HG02798 (cell line): Measurements from ENCODE around the gene HEG1.

Experiments
- ATAC-seq: cut with Tn5 transposase; IDR thresholded peaks from one replicate; pipeline ENCODE4 v1.9.1; 2021; ENCODE audit warnings: mild to moderate bottlenecking; ENCODE audit not compliant: unreplicated experiment, poor library complexity

The HEG1 gene

DNA sequence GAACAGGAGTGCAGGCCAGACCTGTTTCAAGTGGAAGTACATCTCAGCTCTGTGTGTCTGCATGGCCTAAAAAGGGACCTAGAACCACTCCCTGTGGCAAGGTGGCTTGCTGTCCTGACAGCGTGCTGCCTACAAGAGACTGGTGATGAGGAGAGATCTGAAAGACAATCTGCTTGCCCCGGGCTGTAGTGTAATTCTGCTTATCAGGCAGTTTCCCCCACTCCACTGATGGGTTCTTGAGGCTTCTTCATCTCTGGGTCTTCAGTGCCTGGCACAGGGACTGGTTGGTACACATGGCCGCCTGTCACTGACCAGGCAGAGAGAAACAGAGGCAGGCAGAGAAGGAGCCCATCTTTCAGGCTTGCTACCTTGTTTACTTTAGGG, 57.6 kb downstream of the HEG1 start:
- no peak for ATAC-seq

DNA sequence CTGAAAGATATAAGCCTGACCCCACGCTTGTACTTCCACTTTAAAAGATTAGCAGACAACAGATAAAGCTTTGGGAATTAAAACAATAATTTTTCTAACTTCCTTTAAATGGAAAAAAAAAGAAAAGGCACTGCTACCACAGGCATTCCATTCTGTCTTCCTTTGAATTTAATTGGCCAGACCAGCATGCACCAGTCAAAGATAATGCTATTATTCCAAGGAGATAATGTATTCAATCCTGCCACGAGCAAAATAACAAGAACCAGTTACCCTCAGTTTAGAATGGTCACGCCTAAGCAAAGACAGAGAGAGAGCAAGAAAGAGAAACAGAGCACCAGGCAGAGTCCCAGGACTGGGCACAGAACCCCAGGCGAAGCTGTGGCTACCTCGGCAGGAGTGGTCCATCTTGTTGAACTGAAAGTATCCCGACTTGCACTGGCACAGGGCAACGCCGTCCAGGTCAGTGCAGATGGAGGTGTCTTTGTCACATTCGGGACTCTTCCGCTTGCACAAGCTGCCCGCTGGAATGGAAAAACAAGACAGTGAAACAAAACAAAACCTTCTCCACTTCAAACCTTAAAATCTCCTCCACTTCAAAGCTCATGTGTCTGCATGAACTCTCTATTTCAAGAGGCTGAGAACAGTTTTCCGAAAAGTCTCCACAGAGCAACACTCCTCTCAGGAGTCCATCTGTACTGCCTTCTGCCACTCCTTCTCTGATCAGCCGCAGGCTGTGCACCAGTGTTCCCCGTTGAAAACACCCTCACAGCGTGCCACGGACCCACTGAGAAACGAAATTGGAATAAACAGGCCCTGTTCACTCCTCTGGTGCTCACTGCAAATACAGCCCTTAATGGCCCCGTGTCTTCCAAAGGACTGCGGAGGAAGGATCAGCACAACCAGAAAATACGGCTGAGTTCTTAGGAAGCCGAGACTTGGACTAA, 58.2 kb downstream of the HEG1 start:
- ATAC-seq = no peak

DNA sequence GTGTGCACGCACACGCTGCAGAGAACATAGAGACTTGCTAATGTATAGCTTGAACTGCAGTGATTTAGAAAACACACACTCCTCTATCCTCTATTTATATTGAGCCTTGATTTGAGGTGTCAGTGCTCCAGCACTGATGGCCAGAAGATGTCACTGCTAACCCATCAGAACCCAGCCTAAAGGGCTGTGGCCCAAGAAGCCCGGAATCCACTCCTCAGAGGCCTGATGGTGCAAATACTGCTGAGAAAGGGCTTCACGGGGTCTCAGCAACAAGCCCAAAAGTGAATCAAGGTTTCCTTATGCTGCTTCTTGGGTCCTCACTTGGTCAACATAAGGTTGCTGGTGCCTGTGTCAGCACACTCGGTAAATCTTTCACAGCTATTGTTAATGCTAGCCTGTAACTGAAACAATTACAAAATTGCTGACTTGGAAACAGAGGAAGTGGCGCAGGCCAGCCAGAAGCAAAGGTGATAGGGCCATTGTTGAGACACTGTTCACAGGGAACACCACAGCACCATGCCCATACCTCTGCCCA, 60.3 kb downstream of the HEG1 start:
- no peak for ATAC-seq

DNA sequence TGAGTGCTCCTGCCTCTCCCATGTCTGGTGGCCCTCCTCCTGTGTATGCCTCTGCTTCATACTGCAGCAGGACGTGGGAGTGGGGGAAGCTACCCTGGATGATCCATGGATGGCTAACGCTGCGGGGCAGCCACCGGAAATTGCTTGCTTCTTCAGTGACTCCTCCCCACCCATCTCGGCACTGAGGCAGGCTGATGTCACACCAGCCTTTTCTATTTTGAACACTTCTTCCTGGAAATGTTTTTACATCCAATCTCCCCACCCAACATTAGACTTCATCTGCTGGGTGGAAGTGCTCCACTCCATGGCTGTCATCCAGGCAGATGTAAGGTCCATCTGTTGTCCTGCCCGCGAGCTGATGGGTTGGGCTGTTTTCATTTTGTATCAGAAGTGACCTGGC, 62.3 kb downstream of the HEG1 start:
- ATAC-seq = no peak

DNA sequence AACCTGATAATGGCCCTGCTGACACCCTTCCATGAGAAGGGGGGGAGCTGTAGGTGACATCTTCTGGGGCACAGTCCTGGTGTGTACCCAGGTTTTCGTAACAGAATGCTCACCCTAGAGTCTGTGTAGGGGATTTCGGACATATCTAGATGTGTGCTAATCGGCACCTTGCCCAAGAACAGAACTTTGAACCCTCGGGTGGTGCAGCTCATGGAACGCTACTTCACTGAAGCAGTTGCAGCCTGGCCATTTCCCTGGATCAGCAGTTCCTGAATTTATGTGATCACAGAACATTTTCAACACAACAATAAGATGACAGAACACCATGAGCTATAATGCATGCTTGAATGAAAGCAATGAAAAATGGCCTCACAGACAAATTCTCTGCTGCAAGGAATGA, 63.8 kb downstream of the HEG1 start:
- no peak for ATAC-seq

DNA sequence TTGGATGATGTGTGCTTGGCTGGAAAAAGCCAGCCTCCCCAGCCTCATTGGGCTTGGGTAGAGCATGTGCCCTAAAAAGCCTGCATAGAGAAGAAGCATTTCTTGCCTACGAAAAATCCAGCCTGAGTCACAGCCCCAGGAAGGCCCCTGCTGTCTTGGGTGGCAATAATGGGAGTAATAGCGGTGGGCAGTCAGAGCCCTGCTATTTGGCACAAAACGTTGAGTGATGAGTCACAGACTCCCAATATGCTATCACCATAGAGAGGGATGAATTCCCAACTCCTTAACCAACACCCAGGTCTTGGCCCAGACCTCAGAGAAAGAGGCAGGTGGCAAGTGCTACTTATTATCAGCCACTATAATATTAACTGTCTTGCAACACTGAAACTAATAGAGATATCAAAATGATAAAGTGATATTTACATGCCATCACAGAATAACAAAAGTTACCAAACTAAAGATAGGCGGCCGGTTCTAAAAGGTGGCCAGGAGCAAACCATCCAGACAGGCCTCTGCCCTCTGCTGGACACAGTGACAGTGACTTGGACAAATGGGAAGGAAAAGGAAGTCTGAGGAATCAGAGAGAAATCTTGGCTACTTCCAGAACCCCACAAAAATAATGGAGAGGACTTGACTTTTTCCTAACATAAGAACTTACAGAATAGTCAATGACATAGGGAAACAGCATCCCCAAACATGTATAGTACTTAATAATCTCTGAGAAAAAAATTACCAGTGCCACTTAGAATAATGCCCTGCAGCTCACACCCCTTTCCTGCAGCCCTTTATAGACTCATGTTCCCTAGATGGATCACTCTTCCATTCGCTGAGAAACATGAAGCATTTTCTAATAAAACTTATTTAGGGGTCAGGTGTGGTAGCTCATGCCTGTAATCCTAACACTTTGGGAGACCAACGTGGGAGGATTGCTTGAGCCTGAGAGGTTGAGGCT, 69.3 kb downstream of the HEG1 start:
- ATAC-seq = no peak

DNA sequence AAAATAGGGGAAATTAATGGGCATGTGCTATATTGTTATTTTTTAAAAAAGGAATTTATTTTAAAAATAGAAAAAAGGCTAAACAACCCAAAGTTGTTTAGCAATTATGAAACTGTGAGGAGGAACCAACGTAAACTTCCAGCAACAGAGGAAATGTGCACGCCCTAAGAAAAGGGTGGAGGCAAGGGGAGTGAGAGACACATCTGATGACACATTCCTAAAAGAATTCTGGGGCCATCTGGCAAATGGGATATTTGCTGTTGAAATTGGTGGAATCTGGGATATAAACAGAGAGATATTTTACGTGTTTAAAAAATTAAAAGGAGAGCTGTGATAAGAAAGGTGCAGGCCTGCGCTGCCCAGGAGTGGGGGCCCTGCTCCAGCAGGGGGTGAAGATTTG, 70.4 kb downstream of the HEG1 start:
- no peak for ATAC-seq

DNA sequence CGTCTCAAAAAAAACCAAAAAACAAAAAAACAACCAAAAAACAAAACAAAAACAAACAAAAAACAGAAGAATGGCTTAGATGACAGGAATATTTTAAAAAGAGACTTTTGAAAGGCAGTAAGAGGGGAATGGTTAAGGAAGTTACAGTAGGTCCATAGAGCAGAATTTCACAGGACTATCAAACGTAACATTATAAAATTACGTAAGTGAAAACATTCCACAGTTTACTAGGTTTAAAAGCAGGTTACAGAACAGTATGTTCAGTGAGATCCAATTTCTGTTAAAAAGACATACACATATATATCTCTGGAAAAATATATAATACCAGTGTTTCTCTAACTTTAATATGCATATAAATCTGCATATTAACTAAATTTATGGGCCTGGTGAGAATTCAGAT, 71.0 kb downstream of the HEG1 start:
- no peak for ATAC-seq

DNA sequence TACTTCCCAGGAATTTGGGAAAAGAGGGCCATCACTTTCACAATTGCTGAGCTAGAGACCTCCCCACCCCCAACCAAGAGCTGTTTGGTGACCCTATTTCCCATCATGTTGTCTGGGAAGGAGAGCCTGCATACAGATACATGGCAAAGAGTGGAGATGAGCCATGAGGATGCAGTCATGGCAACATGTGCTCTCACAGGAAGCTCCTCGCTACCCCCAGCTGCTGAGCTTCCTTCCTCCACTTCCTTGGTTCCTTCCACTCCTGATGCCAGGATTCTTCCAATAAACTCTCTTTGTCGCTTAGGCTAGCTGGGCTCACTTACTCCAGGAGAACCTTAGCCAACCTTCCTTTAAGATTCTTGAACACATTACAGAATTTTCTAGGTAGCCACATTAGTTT, 72.9 kb downstream of the HEG1 start:
- ATAC-seq = no peak

DNA sequence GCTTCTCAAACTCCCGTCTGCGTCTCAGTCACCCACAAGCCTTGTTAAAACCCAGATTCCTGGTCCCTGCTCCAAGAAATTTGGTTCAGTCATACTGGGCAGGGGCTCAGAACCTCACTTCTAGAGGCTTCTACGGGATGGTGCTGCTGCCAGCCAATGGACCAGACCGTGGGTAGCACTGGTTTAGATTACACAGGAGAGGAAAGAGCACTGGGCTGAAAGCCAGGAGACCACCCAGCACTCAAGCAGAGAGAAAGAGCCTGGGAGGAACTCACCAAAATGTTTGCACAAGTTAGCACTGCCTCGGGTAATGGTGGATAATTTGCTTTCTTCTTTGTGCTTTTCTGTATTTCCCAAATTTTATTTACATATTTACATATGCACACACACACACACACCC, 74.3 kb downstream of the HEG1 start:
- no peak for ATAC-seq

DNA sequence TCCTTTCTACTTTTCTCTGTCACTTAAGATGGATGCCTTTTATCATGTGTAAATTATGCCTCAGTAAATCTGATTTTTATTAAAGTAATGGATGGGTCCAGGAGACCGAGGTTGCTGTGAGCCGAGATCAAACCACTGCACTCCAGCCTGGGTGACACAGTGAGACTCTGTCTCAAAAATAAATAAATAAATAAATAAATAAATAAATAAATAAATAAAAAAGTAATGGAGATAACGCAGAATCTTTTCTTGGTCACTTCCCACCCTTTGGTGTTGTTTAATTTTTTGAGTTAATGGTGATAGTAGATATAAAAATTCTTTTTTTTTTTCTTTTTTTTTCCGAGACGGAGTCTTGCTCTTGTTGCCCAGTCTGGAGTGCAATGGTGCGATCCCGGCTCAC, 77.2 kb downstream of the HEG1 start:
- ATAC-seq = no peak

DNA sequence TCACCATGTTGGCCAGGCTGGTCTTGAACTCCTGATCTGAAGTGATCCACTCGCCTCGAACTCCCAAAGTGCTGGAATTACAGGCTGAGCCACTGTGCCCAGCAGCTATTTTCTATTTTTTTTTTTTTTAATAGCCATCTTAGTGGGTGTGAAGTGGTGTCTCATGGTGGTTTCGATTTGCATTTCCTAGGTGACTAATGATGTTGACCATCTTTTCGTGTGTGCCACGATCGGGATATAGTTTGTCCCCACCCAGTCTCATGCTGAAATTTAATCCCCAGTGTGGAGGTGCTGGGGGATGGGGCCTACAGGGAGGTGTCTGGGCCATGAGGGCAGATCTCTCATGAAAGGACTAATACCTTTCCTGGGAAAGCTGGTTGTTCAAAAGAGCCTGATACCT, 79.4 kb downstream of the HEG1 start:
- no peak for ATAC-seq

DNA sequence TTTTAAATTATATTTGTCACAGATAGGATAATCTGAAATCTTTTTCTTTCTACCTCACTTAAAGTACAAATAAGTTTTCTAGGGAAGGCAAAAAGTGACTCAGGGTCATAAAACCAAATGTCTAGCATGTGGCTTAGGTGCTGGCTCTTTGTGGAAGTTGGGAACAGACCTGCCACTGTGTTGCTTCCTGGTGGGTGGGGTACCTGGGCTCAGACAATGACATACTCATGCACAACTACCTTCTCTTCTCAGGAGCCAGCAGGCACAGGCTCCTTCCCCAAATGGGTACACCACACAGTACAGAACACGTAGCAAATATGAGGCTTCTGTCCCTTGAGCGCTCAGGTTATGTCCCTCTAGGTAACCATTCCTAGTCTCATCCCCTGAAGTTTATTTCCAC, 81.1 kb downstream of the HEG1 start:
- ATAC-seq = no peak

DNA sequence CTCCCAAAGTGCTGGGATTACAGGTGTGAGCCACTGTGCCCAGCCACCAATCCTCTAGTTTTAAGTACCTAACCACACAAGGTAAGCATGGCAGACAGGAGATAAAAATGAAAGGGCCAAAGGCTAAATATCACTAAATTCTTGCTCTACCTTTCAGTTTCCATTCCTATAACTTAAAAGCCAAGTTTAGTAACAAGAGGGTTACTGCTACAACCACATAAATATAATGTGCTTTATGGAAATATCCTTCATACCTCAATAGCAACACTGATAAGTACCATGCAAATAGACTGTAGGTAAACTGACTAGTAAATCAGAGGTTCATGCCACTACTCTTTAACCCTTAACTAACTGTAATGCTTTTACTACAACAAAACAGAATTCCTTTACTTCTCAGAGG, 82.5 kb downstream of the HEG1 start:
- no peak for ATAC-seq

DNA sequence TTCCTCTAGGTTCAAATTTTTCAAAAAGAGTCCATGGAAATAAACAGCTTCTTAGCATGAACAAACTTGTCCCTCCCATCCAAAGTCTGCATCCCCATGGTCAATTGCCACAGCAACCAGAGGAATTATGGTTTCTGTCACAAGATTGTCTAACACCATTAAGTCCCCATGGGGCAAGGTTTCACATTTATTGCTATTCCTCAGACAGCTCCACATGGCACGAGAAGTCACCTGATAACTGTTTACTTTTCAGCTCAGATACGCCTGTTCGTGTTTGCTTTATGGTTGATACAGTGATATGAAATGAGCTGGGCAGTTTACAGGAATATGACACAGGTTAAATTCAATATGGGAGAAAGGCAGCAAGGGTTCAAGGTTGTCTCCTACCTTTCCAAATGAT, 83.3 kb downstream of the HEG1 start:
- no peak for ATAC-seq

DNA sequence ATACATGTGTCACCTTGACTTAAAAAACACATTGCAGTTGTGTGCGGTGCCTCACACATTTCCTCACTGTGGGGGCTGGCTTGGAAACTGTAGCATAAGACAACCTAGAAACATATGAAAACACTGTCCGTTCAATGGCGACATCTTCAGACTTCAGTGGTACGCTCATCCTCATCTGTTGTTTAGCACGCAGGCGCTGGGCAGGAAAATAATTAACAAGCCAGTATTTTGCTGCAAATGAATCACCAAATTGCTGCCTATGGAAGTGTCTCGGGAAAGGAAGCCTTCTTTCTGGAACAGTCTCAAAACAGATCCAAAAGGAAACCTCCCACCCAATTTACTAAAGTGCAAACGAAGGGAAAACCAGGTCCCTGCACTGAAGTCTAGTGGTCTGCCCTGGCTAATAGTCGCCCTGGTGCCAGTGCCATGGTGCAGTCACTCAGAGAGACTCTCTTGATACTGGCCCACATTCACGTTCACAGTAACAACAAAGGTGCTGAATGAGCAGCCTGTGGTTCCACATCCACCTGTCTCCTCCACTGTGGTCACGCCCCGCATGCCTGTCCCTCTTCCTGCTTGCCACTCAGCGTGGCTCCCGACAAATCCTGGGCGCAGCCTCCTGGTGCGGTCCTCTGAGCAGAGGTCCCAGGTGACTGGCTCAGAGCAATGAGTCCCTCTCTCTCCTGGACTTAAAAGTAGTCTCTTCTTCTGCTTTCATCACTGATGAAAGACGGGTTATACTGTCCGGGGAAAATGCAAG, 85.7 kb downstream of the HEG1 start:
- ATAC-seq = no peak

DNA sequence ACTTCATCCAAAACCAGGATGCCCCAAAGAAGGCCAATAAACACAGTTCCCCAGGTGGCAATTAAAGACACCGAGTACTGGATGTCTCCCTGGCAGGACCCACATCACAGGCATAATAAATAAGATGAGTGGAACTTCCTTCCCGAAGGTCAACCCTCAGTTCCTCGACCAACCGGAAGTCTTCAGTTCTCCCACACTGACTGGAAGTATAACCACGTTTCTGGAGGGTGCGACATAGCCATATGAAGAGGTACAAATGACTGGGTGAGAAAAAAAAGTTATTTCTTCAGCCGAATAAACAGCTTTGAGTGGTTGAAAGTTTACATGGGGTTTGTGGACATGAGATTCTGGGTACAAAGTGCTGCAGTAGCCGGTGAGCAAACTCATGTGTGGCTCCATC, 86.6 kb downstream of the HEG1 start:
- no peak for ATAC-seq

DNA sequence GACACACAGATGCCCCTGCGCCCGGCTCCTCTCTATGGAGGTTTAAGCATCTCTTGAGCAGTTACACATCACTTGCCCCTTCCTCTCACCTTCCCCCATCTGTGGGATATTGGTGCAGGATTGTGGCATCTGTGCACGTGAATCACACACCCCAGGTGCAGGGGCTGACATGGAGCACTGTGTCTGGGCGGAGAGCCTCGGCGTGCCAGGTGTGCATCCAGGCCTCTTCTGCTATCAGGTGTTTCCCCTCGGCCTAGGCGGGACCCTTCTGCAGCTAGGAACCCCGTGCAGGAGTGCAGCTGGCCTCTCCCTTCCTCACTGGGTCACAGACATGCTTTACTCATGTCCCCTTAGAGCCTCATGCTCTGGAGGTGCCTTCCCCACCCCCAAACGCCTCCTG, 87.8 kb downstream of the HEG1 start:
- no peak for ATAC-seq

DNA sequence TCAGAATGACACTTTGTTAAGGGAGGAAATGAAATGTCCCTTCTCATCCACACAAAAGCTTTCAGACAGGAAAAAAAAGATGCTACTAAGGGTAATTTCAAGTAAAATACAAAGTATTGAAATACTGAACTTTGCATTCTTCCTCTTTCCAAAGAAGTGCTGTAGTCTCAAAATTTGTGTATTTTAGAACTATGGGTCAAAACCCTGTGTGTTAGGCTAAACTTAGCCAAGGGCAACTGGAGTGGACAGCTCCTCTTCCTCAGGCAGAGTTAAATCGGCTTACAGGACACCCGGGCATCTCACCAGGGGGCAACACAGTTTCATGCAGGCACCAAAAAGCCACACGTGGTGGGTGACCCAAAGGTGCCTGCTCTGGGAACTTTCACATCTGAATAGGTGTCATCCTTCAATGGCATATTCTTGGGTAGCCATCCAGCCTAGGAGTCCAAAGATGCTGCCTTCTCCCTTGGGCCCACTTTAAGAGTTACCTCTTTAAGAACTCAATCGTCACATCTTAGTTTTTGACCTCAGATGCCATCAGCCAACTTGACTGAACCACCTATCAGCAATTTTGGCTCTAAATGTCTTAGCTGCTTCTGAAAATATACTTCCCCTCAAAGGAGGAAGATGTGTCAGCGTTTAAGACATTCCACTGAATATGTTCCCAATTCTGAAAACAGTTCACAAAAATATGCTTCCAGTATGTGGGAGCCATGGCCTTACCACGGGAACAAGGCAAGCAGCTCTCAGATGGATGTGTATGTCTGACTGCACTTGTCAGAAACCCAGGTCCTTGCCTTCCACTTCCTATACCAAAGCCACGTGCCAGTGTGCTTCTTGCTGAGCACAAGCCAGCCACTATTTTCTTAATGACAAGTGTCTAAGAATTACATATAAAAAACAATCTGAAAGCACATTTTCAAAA, 89.0 kb downstream of the HEG1 start:
- no peak for ATAC-seq
